Esophagus muscularis mucosa (tissue), 3 donors: ENCODE data around the gene CRYAB.

Experiments
- CTCF ChIP-seq, 3 experiments: fragments of 200-600 bp in 2 of 3; fragments of 450-650 bp in 1 of 3; sonication (generic) in 2 of 3; IDR thresholded peaks; one replicate each; pipeline ENCODE4 v1.5.1; 2017 to 2019; ENCODE audit warnings: antibody characterized with exemption in 3 of 3, mild to moderate bottlenecking in 2 of 3, moderate library complexity in 1 of 3
- POLR2A ChIP-seq: fragments of 450-650 bp; IDR thresholded peaks from one replicate; pipeline ENCODE4 v1.6.1; 2017; ENCODE audit warnings: antibody characterized with exemption, moderate library complexity, mild to moderate bottlenecking, low read depth
- POLR2AphosphoS5 ChIP-seq, 2 donors: sonication (generic); formaldehyde crosslinking; IDR thresholded peaks; one replicate each; pipeline ENCODE4 v1.6.1; 2017; ENCODE audit warnings: antibody characterized with exemption in 2 of 2

GRCh38 chr11:111934306-111934705 is 22.7 kb upstream of the CRYAB start:
- TF ChIP-seq CTCF (IDR thresholded peaks at IDR 0.05) (no peak), POLR2A (no peak), POLR2AphosphoS5 (IDR thresholded peaks at IDR 0.05) (no peak)
